Osteoblast (primary cell): ENCODE results near the gene KATNB1. TPM values are rescaled to one million over a fixed set of nuclear protein-coding genes. Genes with fewer than 3 reads are reported as not detected.

ENCODE experiments used
- DNase-seq: peaks from one replicate; pipeline ENCODE4 v3.0.0; 2011; ENCODE audit warnings: low spot score, mixed read lengths; ENCODE audit not compliant: insufficient read length; ENCODE audit errors: missing footprints
- H2AFZ ChIP-seq: 2 replicates; pipeline ENCODE4 v1.6.0; 2011; ENCODE audit warnings: mild to moderate bottlenecking, low read length
- H3K27ac ChIP-seq: 2 replicates; pipeline ENCODE4 v1.5.1; 2011; ENCODE audit warnings: mild to moderate bottlenecking, low read depth, low read length, moderate library complexity
- H3K27me3 ChIP-seq: 2 replicates; pipeline ENCODE4 v1.6.0; 2012; ENCODE audit warnings: mild to moderate bottlenecking, control low read depth, inconsistent platforms, low read length, moderate library complexity; ENCODE audit not compliant: insufficient read depth
- H3K36me3 ChIP-seq: 2 replicates; pipeline ENCODE4 v1.5.1; 2011; ENCODE audit warnings: mild to moderate bottlenecking, low read length, control low read depth, moderate library complexity; ENCODE audit not compliant: insufficient read depth
- H3K4me1 ChIP-seq: 2 replicates; pipeline ENCODE4 v1.5.1; 2011; ENCODE audit warnings: mild to moderate bottlenecking, low read length, control low read depth, moderate library complexity; ENCODE audit not compliant: insufficient read depth
- H3K4me2 ChIP-seq: 2 replicates; pipeline ENCODE4 v1.6.0; 2011; ENCODE audit warnings: mild to moderate bottlenecking, low read length; ENCODE audit not compliant: insufficient read depth
- H3K4me3 ChIP-seq: fragments of 200-600 bp; sonication (generic); 3 replicates; pipeline ENCODE4 v1.5.1; 2012; ENCODE audit warnings: mild to moderate bottlenecking, low read length, inconsistent platforms; ENCODE audit not compliant: insufficient read depth
- H3K79me2 ChIP-seq: 2 replicates; pipeline ENCODE4 v1.6.0; 2012; ENCODE audit warnings: mild to moderate bottlenecking, low read length, control low read depth, inconsistent platforms; ENCODE audit not compliant: insufficient read depth
- H3K9me3 ChIP-seq: 2 replicates; pipeline ENCODE4 v1.5.1; 2011; ENCODE audit warnings: low read depth, low read length, control low read depth
- H4K20me1 ChIP-seq: 2 replicates; pipeline ENCODE4 v1.6.0; 2012; ENCODE audit warnings: mild to moderate bottlenecking, low read length, control low read depth; ENCODE audit not compliant: insufficient read depth
- total RNA-seq: library from RNA; depleted of rRNA; stranded (reverse); fragments of >200 nt; gene quantifications from 2 replicates; pipeline ENCODE4 v1.2.3, GENCODE V29; 2012
- TF ChIP-seq, protein P1 (sequence below): IDR thresholded peaks from 2 replicates; pipeline ENCODE4 v1.5.1; 2011; ENCODE audit warnings: mild to moderate bottlenecking, low read depth, low read length, moderate library complexity; ENCODE audit errors: extremely low read depth

Gene KATNB1
- total RNA-seq, 1 donor = 24.6 TPM

DNA sequence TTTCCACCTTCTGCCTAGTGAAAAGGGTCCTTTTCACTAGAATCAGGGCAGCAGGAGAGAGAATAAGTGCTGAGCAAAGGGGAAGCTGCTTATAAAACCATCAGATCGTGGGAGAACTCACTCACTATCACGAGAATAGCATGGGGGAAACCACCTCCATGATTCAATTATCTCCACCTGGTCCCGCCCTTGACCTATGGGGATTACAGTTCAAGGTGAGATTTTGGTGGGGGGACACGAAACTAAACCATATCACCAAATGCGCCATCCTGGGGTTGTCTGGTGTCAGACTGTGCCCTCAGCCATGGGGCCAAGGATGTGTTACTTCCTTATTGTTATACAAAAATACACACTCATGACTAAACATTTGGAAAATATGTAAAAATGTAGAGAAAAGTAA lies 10.4 kb upstream of the KATNB1 start:
- Histone ChIP-seq H3K4me2 (no peak overlapping the region), H2AFZ (no peak overlapping the region), H3K4me1 (no peaks in the 10 kb centered on the region), H4K20me1 (no peaks in the 10 kb centered on the region), H3K27ac (no peak overlapping the region), H3K4me3 (no peak overlapping the region), H3K79me2 (no peaks in the 10 kb centered on the region), H3K9me3 (no peaks in the 10 kb centered on the region), H3K36me3 (no peaks in the 10 kb centered on the region), H3K27me3 (no peaks in the 10 kb centered on the region)
- DNase-seq = no peak
- TF ChIP-seq, protein P1, sequence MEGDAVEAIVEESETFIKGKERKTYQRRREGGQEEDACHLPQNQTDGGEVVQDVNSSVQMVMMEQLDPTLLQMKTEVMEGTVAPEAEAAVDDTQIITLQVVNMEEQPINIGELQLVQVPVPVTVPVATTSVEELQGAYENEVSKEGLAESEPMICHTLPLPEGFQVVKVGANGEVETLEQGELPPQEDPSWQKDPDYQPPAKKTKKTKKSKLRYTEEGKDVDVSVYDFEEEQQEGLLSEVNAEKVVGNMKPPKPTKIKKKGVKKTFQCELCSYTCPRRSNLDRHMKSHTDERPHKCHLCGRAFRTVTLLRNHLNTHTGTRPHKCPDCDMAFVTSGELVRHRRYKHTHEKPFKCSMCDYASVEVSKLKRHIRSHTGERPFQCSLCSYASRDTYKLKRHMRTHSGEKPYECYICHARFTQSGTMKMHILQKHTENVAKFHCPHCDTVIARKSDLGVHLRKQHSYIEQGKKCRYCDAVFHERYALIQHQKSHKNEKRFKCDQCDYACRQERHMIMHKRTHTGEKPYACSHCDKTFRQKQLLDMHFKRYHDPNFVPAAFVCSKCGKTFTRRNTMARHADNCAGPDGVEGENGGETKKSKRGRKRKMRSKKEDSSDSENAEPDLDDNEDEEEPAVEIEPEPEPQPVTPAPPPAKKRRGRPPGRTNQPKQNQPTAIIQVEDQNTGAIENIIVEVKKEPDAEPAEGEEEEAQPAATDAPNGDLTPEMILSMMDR = no peak

DNA sequence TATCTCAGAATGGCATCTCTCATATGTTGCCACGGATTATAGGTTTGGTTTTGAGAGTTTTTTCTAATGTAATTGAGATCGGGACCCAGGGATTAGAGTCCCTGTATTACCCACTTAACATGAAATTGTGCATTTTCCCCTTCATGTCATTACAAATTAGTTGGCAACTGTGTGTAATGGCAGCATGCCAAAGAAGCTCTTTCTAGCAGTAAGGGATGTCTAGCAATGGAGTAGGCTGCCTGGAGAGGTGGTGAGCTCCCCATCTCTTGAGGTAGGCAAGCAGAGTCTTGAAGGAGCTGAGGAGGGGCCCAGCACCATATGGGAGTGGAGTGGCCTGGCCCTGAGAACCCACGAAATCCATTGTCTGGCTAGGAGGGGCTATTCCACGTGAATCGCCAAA lies 10.0 kb upstream of the KATNB1 start:
- no peaks in the 10 kb centered on the region for H4K20me1 ChIP-seq
- no peak overlapping the region for H3K4me3 ChIP-seq
- TF ChIP-seq, protein P1 = no peak
- no peaks in the 10 kb centered on the region for H3K4me1 ChIP-seq
- H2AFZ ChIP-seq = no peak overlapping the region
- H3K27me3 ChIP-seq = no peaks in the 10 kb centered on the region
- no peak overlapping the region for H3K27ac ChIP-seq
- H3K36me3 ChIP-seq = no peaks in the 10 kb centered on the region
- no peaks in the 10 kb centered on the region for H3K9me3 ChIP-seq
- DNase-seq = peak; percentile 79
- no peaks in the 10 kb centered on the region for H3K79me2 ChIP-seq
- no peak overlapping the region for H3K4me2 ChIP-seq

DNA sequence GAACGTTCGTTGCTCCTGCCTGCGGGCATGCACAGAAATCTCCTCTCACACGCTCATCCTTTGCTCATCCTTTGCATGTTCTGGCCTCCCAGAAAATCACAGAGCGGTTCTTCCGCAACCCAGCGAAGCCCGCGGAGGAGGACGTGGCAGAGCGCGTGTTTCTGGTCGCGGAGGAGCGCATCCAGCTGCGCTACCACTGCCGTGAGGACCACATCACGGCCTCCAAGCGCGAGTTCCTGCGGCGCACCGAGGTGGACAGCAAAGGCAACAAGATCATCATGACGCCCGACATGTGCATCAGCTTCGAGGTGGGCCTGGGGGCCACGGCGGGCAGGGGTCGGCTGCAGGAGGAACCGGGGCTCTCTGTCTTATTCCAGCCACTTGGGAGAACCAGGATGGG lies 9.6 kb upstream of the KATNB1 start:
- H3K27ac ChIP-seq = no peak overlapping the region
- no peaks in the 10 kb centered on the region for H3K4me1 ChIP-seq

DNA sequence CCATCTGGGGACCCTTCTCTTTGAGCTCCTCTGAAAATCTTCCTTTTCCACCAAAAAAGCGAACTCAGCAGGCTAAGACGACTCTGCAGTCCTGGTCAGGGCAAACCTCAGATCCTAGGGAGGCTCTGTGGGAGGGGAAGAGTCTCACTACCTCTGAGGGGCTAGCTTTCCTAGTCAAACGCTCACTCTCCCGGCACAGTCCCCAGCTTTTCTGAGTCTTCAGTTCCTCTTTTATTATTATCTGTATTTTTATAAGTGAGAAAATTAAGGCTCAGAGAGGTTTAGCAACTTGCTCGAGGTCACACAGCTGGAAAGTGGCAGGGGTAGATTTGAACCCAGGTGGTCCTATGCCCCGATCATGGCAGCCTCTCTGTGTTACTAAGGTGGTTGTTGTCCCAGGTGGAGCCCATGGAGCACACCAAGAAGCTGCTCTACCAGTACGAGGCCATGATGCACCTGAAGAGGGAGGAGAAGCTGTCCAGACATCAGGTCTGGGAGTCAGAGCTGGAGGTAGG lies 9.1 kb upstream of the KATNB1 start:
- Histone ChIP-seq H2AFZ (no peak overlapping the region), H3K27me3 (no peaks in the 10 kb centered on the region), H3K4me1 (no peaks in the 10 kb centered on the region), H3K9me3 (no peaks in the 10 kb centered on the region), H3K36me3 (no peaks in the 10 kb centered on the region), H4K20me1 (no peaks in the 10 kb centered on the region), H3K4me2 (no peak overlapping the region), H3K79me2 (no peaks in the 10 kb centered on the region), H3K27ac (no peak overlapping the region), H3K4me3 (no peak overlapping the region)
- no peak for DNase-seq
- TF ChIP-seq, protein P1 = no peak

More for the DNA sequence above, 9.6 kb upstream of the KATNB1 start:
- TF ChIP-seq, protein P1 = no peak
- no peak for DNase-seq
- H3K79me2 ChIP-seq = no peaks in the 10 kb centered on the region
- H3K9me3 ChIP-seq = no peaks in the 10 kb centered on the region
- no peak overlapping the region for H3K4me3 ChIP-seq
- H3K27me3 ChIP-seq = no peaks in the 10 kb centered on the region
- no peaks in the 10 kb centered on the region for H4K20me1 ChIP-seq
- H2AFZ ChIP-seq = no peak overlapping the region
- no peak overlapping the region for H3K4me2 ChIP-seq
- no peaks in the 10 kb centered on the region for H3K36me3 ChIP-seq
